Neuronal stem cell (in vitro differentiated cells): Measurements from ENCODE around the gene VASP.

ENCODE experiments used
- DNase-seq: peaks from one replicate; pipeline ENCODE4 v3.0.0-alpha.2; 2013; ENCODE audit warnings: low spot score
- H2AFZ ChIP-seq: one replicate; pipeline ENCODE4 v1.6.1; 2013; ENCODE audit warnings: mild to moderate bottlenecking, low read length, inconsistent platforms
- H2AK5ac ChIP-seq: 2 replicates; pipeline ENCODE4 v1.6.1; 2013; ENCODE audit warnings: low read depth, mild to moderate bottlenecking, inconsistent platforms, low read length, moderate library complexity, mixed read lengths
- H2BK120ac ChIP-seq: 2 replicates; pipeline ENCODE4 v1.6.1; 2013; ENCODE audit warnings: low read depth, mild to moderate bottlenecking, inconsistent platforms, low read length, moderate library complexity, mixed read lengths
- H2BK12ac ChIP-seq: one replicate; pipeline ENCODE4 v1.6.1; 2013; ENCODE audit warnings: low read length, inconsistent platforms
- H2BK15ac ChIP-seq: 2 replicates; pipeline ENCODE4 v1.6.1; 2013; ENCODE audit warnings: mild to moderate bottlenecking, low read length, inconsistent platforms, mixed read lengths
- H2BK5ac ChIP-seq: one replicate; pipeline ENCODE4 v1.6.1; 2013; ENCODE audit warnings: inconsistent platforms, mild to moderate bottlenecking, low read length, moderate library complexity
- H3K14ac ChIP-seq: one replicate; pipeline ENCODE4 v1.6.1; 2013; ENCODE audit warnings: low read length, inconsistent platforms
- H3K18ac ChIP-seq: 2 replicates; pipeline ENCODE4 v1.6.1; 2013; ENCODE audit warnings: low read length, inconsistent platforms
- H3K23ac ChIP-seq: 2 replicates; pipeline ENCODE4 v1.6.1; 2013; ENCODE audit warnings: low read depth, mild to moderate bottlenecking, mixed read lengths, low read length, inconsistent platforms; ENCODE audit not compliant: poor library complexity
- H3K27ac ChIP-seq: replicated peaks from 3 replicates; pipeline ENCODE4 v1.5.1; 2013; ENCODE audit warnings: low read length, inconsistent platforms
- H3K27me3 ChIP-seq, 3 experiments: 2 replicates each; pipeline ENCODE4 v1.6.1; 2013; ENCODE audit warnings: low read length in 3 of 3, mild to moderate bottlenecking in 2 of 3, inconsistent platforms in 1 of 3, low read depth in 1 of 3, mixed read lengths in 1 of 3, moderate library complexity in 1 of 3; ENCODE audit not compliant: control insufficient read depth in 3 of 3, insufficient read depth in 3 of 3
- H3K36me3 ChIP-seq, 2 donors: replicated peaks in 1 of 2; 2 replicates each; pipeline ENCODE4 v1.6.1; 2013; ENCODE audit warnings: low read length in 2 of 2; ENCODE audit not compliant: control insufficient read depth in 2 of 2, insufficient read depth in 2 of 2
- H3K4ac ChIP-seq: 2 replicates; pipeline ENCODE4 v1.6.1; 2013; ENCODE audit warnings: inconsistent platforms, mild to moderate bottlenecking, low read length, moderate library complexity
- H3K4me1 ChIP-seq, 2 donors: 1 replicate in 1 of 2; 2 replicates in 1 of 2; pipeline ENCODE4 v1.6.1; 2013; ENCODE audit warnings: low read length in 2 of 2, low read depth in 1 of 2; ENCODE audit not compliant: control insufficient read depth in 2 of 2, insufficient read depth in 1 of 2
- H3K4me2 ChIP-seq: one replicate; pipeline ENCODE4 v1.6.1; 2013; ENCODE audit warnings: mild to moderate bottlenecking, low read length, inconsistent platforms; ENCODE audit not compliant: insufficient read depth, poor library complexity, severe bottlenecking
- H3K4me3 ChIP-seq, 2 donors: 2 replicates each; pipeline ENCODE4 v1.5.1; 2013; ENCODE audit warnings: low read length in 2 of 2, mild to moderate bottlenecking in 2 of 2, inconsistent platforms in 1 of 2, moderate library complexity in 1 of 2
- H3K79me1 ChIP-seq: one replicate; pipeline ENCODE4 v1.6.1; 2013; ENCODE audit warnings: low read depth, mild to moderate bottlenecking, inconsistent platforms, low read length, moderate library complexity
- H3K9ac ChIP-seq: one replicate; pipeline ENCODE4 v1.6.1; 2013; ENCODE audit warnings: mild to moderate bottlenecking, low read depth, low read length, inconsistent platforms; ENCODE audit not compliant: poor library complexity
- H3K9me3 ChIP-seq, 2 donors: replicated peaks in 1 of 2; 2 replicates each; pipeline versions ENCODE3 to v1.6.1; 2013; ENCODE audit warnings: low read length in 2 of 2, mild to moderate bottlenecking in 2 of 2, inconsistent platforms in 1 of 2, low read depth in 1 of 2, mixed read lengths in 1 of 2, moderate library complexity in 1 of 2; ENCODE audit not compliant: control insufficient read depth in 2 of 2, insufficient read depth in 1 of 2
- H4K8ac ChIP-seq: one replicate; pipeline ENCODE4 v1.6.1; 2013; ENCODE audit warnings: low read depth, mild to moderate bottlenecking, inconsistent platforms, low read length, moderate library complexity
- H4K91ac ChIP-seq: one replicate; pipeline ENCODE4 v1.6.1; 2013; ENCODE audit warnings: low read length, low read depth, mild to moderate bottlenecking, inconsistent platforms; ENCODE audit not compliant: poor library complexity
- WGBS, 2 donors: extraction: QIAGEN DNeasy Blood & Tissue Kit; methylation state at CpG; one replicate each; pipeline ENCODE4 v1.1.7; 2013; ENCODE audit warnings: missing lambda C conversion rate in 2 of 2, mixed read lengths in 1 of 2; ENCODE audit not compliant: insufficient read length in 2 of 2, insufficient replicate concordance in 1 of 2; ENCODE audit errors: extremely low coverage in 2 of 2; 5-methylcytosine and 5-hydroxymethylcytosine counted together

The VASP gene

DNA sequence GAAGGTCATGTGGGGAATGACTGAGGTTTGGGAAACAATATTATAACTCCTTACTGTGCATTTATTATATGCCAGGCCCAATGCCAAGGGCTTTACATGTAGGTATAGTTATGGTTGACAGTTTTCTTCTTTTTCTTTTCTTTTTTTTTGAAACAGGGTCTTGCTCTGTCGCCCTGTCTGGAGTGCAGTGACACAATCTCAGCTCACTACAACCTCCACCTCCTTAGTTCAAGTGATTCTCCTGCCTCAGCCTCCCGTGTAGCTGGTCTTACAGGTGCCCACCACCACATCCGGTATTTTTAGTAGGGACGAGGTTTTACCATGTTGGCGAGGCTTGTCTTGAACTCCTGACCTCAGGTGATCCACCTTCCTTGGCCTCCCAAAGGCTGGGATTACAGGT, 24.2 kb upstream of the VASP start:
- Histone ChIP-seq H3K9ac (no peak overlapping the region), H3K4me1 (peaks cover 0 to 1% of the 10 kb centered on the region in 2 donors), H4K91ac (no peak overlapping the region), H3K79me1 (no peaks in the 10 kb centered on the region), H3K27ac (no peak overlapping the region), H3K27me3 (no peaks in the 10 kb centered on the region), H2BK15ac (no peak overlapping the region), H3K9me3 (no peaks in the 10 kb centered on the region), H3K36me3 (no peaks in the 10 kb centered on the region), H2AFZ (no peak overlapping the region), H3K4me2 (no peak overlapping the region), H2BK12ac (no peak overlapping the region), H2BK120ac (no peak overlapping the region), H4K8ac (peak overlapping the region; percentile 31), H2BK5ac (no peak overlapping the region), H3K4me3 (no peak overlapping the region), H3K4ac (no peak overlapping the region), H3K14ac (no peak overlapping the region), H3K18ac (no peak overlapping the region), H2AK5ac (no peak overlapping the region), H3K23ac (no peak overlapping the region)
- WGBS, 2 donors: no CpG with 5 or more reads among the region's 5 CpGs
- no peak for DNase-seq

DNA sequence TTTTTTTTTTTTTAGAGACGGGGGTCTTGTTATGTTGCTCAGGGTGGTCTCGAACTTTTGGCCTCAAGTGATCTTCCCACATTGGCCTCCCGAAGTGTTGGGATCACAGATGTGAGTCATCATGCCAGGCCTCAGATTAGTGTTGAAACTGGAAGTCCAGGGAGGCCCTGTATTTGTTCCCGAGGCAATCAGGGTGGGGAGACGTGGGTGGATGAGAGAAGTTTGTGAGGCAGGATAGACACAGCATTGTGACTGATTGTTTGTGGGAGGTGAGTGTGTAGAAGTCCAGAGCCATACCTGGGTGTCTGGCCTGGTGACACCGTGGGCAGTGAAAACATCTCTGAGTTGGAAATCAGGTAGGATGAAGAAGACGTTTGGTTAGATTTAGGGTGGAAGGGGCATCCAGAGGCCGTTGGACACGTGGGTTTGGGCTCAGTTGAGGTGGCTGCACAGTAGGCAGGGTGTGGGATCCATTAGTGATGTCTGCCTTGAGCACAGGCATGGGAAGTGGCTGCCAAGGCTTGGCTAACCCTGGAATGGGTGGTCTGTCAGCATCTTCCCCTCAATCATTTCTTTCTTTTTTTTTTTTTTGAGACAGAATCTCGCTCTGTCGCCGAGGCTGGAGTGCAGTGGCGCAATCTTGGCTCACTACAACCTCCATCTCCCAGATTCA, 22.9 kb upstream of the VASP start:
- peak overlapping the region; percentile 5 for H3K9ac ChIP-seq
- no peak overlapping the region for H2BK15ac ChIP-seq
- H2BK12ac ChIP-seq: no peak overlapping the region
- H2BK120ac ChIP-seq: no peak overlapping the region
- H3K4ac ChIP-seq: no peak overlapping the region
- no peaks in the 10 kb centered on the region for H3K4me1 ChIP-seq
- H3K14ac ChIP-seq: no peak overlapping the region
- no peak overlapping the region for H3K18ac ChIP-seq
- no peaks in the 10 kb centered on the region for H3K27me3 ChIP-seq
- no peak overlapping the region for H4K8ac ChIP-seq
- WGBS, 2 donors: no CpG with 5 or more reads among the region's 13 CpGs
- H3K4me2 ChIP-seq: no peak overlapping the region
- H4K91ac ChIP-seq: no peak overlapping the region
- H2AK5ac ChIP-seq: no peak overlapping the region
- peak overlapping the region in 1 of 2 donors; percentile 31 for H3K4me3 ChIP-seq
- H3K23ac ChIP-seq: no peak overlapping the region
- no peaks in the 10 kb centered on the region for H3K36me3 ChIP-seq
- no peaks in the 10 kb centered on the region for H3K9me3 ChIP-seq
- DNase-seq: no peak
- no peaks in the 10 kb centered on the region for H3K79me1 ChIP-seq
- no peak overlapping the region for H2BK5ac ChIP-seq
- H2AFZ ChIP-seq: no peak overlapping the region
- no peak overlapping the region for H3K27ac ChIP-seq

DNA sequence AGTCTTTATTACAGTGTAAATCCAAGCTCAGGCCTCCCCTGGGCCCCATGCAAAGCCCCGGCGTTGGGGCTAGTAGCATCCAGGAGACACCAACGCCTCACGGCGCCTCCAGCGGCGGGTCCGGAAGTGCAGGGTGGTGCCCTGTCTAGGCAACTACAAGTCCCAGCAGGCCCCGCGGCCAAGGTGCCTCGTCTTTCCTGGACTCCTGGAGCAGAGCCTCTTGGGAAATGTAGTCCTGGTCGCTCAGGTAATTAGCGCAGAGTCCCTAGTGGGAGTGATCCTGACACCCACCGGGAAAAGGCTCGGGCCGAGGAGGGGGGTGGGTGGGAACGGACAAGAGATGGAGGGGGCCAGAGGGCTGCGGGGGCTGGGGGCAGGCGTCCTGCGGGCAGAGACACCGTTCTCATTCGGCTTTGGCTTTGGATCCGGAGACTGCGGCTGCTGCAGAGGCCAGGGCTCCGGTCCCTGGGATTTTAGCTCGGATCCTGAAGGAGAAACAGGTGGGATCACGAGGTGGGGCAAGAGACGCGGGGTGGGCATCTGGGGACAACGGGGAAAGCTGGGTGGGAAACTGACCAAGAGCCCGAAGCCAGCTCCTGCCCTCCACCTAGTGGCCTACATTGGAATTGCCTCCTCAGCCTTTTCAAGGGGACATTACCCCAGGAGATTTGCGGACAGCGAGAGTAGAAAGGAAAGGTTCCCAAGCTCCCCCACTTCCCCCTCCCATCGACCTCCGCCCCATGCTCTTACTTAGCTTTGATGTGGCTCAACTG, 21.8 kb upstream of the VASP start:
- H3K27ac ChIP-seq: peak overlapping the region; percentile 80
- no peak overlapping the region for H2AK5ac ChIP-seq
- H3K36me3 ChIP-seq: no peaks in the 10 kb centered on the region
- H3K9me3 ChIP-seq: no peaks in the 10 kb centered on the region
- H4K91ac ChIP-seq: no peak overlapping the region
- DNase-seq: peak; percentile 93
- no peak overlapping the region for H2BK120ac ChIP-seq
- H3K9ac ChIP-seq: peak overlapping the region; percentile 81
- H2BK5ac ChIP-seq: peak overlapping the region; percentile 82
- H3K18ac ChIP-seq: peak overlapping the region; percentile 100
- peak overlapping the region; percentile 93 for H2AFZ ChIP-seq
- H3K14ac ChIP-seq: peak overlapping the region; percentile 100
- no peak overlapping the region for H4K8ac ChIP-seq
- peak overlapping the region; percentile 92 for H2BK15ac ChIP-seq
- no peak overlapping the region for H3K4ac ChIP-seq
- WGBS, 2 donors: no CpG with 5 or more reads among the region's 35 CpGs
- H3K4me2 ChIP-seq: peak overlapping the region; percentile 83
- H3K4me1 ChIP-seq: no peaks in the 10 kb centered on the region
- H3K27me3 ChIP-seq: no peaks in the 10 kb centered on the region
- H3K4me3 ChIP-seq: peak overlapping the region; percentile 48 to 77
- peak overlapping the region; percentile 55 for H3K23ac ChIP-seq
- peak overlapping the region; percentile 90 for H2BK12ac ChIP-seq
- no peaks in the 10 kb centered on the region for H3K79me1 ChIP-seq

DNA sequence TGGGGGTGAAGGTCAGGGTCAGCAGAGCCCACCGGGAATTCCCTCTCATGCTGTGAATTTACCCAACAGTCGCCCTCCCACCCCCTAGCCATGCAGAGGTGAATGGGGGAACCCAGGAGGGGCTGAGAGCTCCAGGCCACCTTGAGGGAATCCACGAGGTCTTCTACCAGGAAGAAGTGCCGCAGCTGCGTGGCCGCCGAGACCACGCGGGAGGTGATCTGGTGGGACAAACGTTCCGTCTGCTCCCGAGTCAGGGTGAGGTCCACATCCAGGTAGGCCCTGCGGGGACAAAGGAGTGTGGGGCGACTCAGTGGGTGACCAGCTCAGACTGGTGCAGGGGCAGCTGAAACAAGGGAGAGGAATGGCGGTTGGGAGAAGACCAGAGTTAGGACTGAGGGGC, 18.6 kb upstream of the VASP start:
- Histone ChIP-seq H2BK15ac (peak overlapping the region; percentile 58), H3K18ac (peak overlapping the region; percentile 57), H2BK12ac (no peak overlapping the region), H3K36me3 (no peaks in the 10 kb centered on the region), H3K9ac (no peak overlapping the region), H3K4me1 (peaks cover 2 to 4% of the 10 kb centered on the region in 2 donors), H2AK5ac (peak overlapping the region; percentile 46), H3K27me3 (no peaks in the 10 kb centered on the region), H3K23ac (no peak overlapping the region), H3K4me3 (no peak overlapping the region), H3K9me3 (no peaks in the 10 kb centered on the region), H4K91ac (no peak overlapping the region), H3K4me2 (no peak overlapping the region), H3K27ac (no peak overlapping the region), H3K79me1 (no peaks in the 10 kb centered on the region), H3K4ac (no peak overlapping the region), H2BK120ac (no peak overlapping the region), H3K14ac (no peak overlapping the region), H2AFZ (no peak overlapping the region), H2BK5ac (no peak overlapping the region), H4K8ac (no peak overlapping the region)
- DNase-seq: no peak
- WGBS, 2 donors: no CpG with 5 or more reads among the region's 15 CpGs
